Pancreas (tissue), 10 donors: ENCODE measurements around the gene CALML3. TPM values are rescaled to one million over a fixed set of nuclear protein-coding genes. Genes with fewer than 3 reads are reported as not detected.
"Not testable (repeated sequence)": the region's sequence is repeated elsewhere in the genome, so short reads cannot be mapped to it uniquely, and the experiment has no call there.

Experiments used
- ATAC-seq, 4 donors: fragments of 200-7000 bp; cut with Tn5 transposase; one replicate each; pipeline versions ENCODE4 v1.8.0 to v1.9.1; 2020; ENCODE audit warnings: mild to moderate bottlenecking in 4 of 4, moderate library complexity in 4 of 4
- DNase-seq, 6 donors: peaks; one replicate each; pipeline ENCODE4 v3.0.0-alpha.2; 2020
- FAIRE-seq: peaks from 2 replicates; lab custom pipeline; 2012; peaks lifted over from hg19 to GRCh38; lab: Jason Lieb, UNC
- H3K27ac ChIP-seq, 4 donors: fragments of 200-600 bp; sonication (generic); 1 replicate in 3 of 4; 2 replicates in 1 of 4; pipeline versions ENCODE4 v1.5.0 to v1.8.0; 2020
- H3K27me3 ChIP-seq, 4 donors: fragments of 200-600 bp; one replicate each; pipeline ENCODE4 v1.8.0; 2021
- H3K36me3 ChIP-seq, 3 donors: fragments of 200-600 bp; sonication (generic) in 1 of 3; one replicate each; pipeline versions ENCODE4 v1.5.0 to v1.8.0; 2020 to 2021
- H3K4me1 ChIP-seq, 3 donors: fragments of 200-600 bp; one replicate each; pipeline ENCODE4 v1.8.0; 2021
- H3K4me3 ChIP-seq, 4 donors: fragments of 200-600 bp; sonication (generic) in 2 of 4; one replicate each; pipeline versions ENCODE4 v1.5.0 to v1.8.0; 2020 to 2021
- H3K9me3 ChIP-seq, 4 donors: fragments of 200-600 bp; one replicate each; pipeline ENCODE4 v1.8.0; 2021
- CTCF ChIP-seq, 4 donors: fragments of 200-600 bp; sonication (generic) in 3 of 4; IDR thresholded peaks; one replicate each; pipeline versions ENCODE4 v1.5.0 to v1.8.0; 2021; ENCODE audit warnings: antibody characterized with exemption in 4 of 4
- WGBS, 2 donors: extraction: QIAGEN DNeasy Blood & Tissue Kit; methylation state at CpG; one replicate each; pipeline ENCODE4 v1.1.7; 2013; 5-methylcytosine and 5-hydroxymethylcytosine counted together
- intact Hi-C, 3 donors: fragments of 100-400 bp; cut with DNase I; formaldehyde crosslinking; loops; one replicate each; pipeline versions ENCODE4 v1.11.1 to v1.14.2; 2022
- polyA plus RNA-seq, 2 donors: library from polyadenylated mRNA; stranded (reverse); fragments of 200-250 nt; gene quantifications; one replicate each; pipeline ENCODE4 v1.2.3, GENCODE V29; 2013
- total RNA-seq, 6 donors: library from RNA; stranded (reverse); fragmentation: NEBNext Ultra II Directional in 4 of 6; extraction: Animal tissue kit (Norgen Biotek cat#: 25700) in 4 of 6; gene quantifications; one replicate each; pipeline versions ENCODE4 v1.2.1 to v1.2.4, GENCODE V29; 2021 to 2023
- donor health status: healthy with polysubstance abuse.
- donor health status: DM: no; HTN: no; CAD: no; lungs with moderate emphysema.
- donor health status: DM: no; HTN: no; CAD: no.
- donor health status: control.
- donor health status: control.
- donor health status: Bipolar disorder and iron deficiency.
- donor health status: DM: yes; HTN: yes; CAD: no.
- donor health status: DM: no; HTN: no; CAD: no.
- donor health status: DM: no; HTN: no; CAD: no.
- donor health status: DM: yes; HTN: yes; CAD: no.

CALML3 gene
- total and polyA plus RNA-seq, 8 donors, result 0.05 to 0.08 TPM; not detected in 6

GRCh38 chr10:5556576-5556975, 31.8 kb downstream of the CALML3 start:
- peak in 1 of 6 donors; percentile 18 for DNase-seq
- Histone ChIP-seq H3K9me3 (no peaks in the 10 kb centered on the region), H3K36me3 (no peaks in the 10 kb centered on the region), H3K4me1 (peaks cover 0 to 6% (median 4%) of the 10 kb centered on the region in 3 donors), H3K27ac (no peak overlapping the region), H3K27me3 (no peaks in the 10 kb centered on the region), H3K4me3 (no peak overlapping the region)
- intact Hi-C loops, result no loop called here
- 88 to 90% methylated on average over 11 of the region's 11 CpGs for WGBS, 2 donors
- TF ChIP-seq CTCF (IDR thresholded peaks at IDR 0.05), result no peak
- no peak for ATAC-seq
- no peak for FAIRE-seq

DNA sequence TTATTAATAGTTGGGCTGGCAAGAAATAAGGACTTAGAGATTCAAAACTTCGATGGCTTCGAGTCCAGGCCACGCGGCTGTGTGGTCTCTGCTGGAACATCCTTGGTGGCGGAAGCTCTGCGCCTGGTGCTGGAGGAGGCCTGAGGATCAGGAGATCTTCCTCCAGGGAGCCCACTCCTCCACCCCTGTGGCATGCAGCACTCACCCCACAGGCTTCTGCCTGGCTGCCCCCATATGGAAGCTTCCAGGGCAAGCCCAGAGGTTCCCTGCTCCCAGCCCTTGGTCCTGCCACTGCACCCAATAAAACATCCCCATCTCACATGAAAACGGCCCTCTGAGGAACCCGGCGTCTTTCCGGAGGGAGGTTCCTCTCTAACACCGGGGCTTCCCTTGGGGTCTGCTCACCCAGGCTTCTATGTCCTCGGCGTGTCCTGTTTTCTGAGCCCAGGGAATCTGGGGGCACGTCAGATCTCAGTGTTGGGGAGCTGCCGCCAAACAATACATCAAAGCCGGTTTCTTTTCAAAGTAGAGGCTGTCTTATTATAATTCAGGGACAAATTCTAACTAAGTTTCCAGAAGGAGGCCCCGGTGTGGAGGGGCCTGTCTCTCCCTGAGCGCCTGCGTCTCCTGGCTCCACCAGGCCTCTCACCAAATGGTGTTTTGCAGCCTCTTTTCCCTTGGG, 32.4 kb downstream of the CALML3 start:
- no peak for TF ChIP-seq CTCF (IDR thresholded peaks at IDR 0.05)
- no peak for FAIRE-seq
- no peaks in the 10 kb centered on the region for H3K9me3 ChIP-seq
- H3K27me3 ChIP-seq, result no peaks in the 10 kb centered on the region
- no peak overlapping the region for H3K4me3 ChIP-seq
- no peaks in the 10 kb centered on the region for H3K36me3 ChIP-seq
- no peak overlapping the region for H3K27ac ChIP-seq
- WGBS, 2 donors, result 90 to 92% methylated on average over 19 of the region's 19 CpGs
- peak in 1 of 6 donors; percentile 27 for DNase-seq
- peaks cover 0 to 6% (median 4%) of the 10 kb centered on the region in 3 donors for H3K4me1 ChIP-seq
- intact Hi-C loops, result no loop called here
- no peak for ATAC-seq

- DNase-seq, result peak in 1 of 6 donors; percentile 38
- H3K4me3 ChIP-seq, result no peak overlapping the region
- H3K9me3 ChIP-seq, result no peaks in the 10 kb centered on the region
- no peaks in the 10 kb centered on the region for H3K27me3 ChIP-seq
- 83 to 87% methylated on average over 31 of the region's 31 CpGs for WGBS, 2 donors
- no peaks in the 10 kb centered on the region for H3K36me3 ChIP-seq
- ATAC-seq, result no peak
- peaks cover 0 to 6% (median 4%) of the 10 kb centered on the region in 3 donors for H3K4me1 ChIP-seq
- no peak overlapping the region for H3K27ac ChIP-seq
- TF ChIP-seq CTCF (IDR thresholded peaks at IDR 0.05), result no peak
- no peak for FAIRE-seq
- intact Hi-C loops, result no loop called here
These were observed 33.3 kb downstream of the CALML3 start for GRCh38 chr10:5557799-5558771.

DNA sequence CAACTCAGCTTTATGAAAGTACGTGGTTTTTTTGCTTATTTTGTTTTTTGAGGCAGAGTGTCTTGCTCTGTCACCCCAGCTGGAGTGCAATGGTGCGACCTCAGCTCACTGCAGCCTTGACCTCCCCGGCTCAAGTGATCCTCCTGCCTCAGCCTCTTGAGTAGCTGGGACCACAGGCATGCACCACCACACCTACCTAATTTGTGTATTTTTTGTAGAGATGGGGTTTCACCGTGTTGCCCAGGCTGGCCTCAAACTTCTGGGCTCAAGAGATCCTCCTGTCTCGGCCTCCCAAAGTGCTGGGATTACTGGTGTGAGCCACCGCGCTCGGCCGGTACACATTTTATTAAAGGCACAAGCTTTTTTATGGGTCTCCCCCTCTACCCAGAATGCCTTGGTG, 34.3 kb downstream of the CALML3 start:
- H3K4me3 ChIP-seq, intact Hi-C loops, H3K4me1 ChIP-seq, FAIRE-seq, H3K27me3 ChIP-seq, H3K36me3 ChIP-seq, H3K9me3 ChIP-seq, ATAC-seq, H3K27ac ChIP-seq: not testable (repeated sequence)
- 84 to 90% methylated on average over 9 of the region's 9 CpGs for WGBS, 2 donors
- peak in 1 of 6 donors; percentile 21 for DNase-seq

GRCh38 chr10:5559642-5560141, 34.9 kb downstream of the CALML3 start:
- ATAC-seq (no peak), DNase-seq (no peak), FAIRE-seq (no peak)
- Histone ChIP-seq H3K9me3 (no peaks in the 10 kb centered on the region), H3K4me3 (no peak overlapping the region), H3K27me3 (no peaks in the 10 kb centered on the region), H3K36me3 (no peaks in the 10 kb centered on the region), H3K4me1 (no peaks in the 10 kb centered on the region), H3K27ac (no peak overlapping the region)
- 72 to 78% methylated on average over 9 of the region's 9 CpGs for WGBS, 2 donors
- no peak for TF ChIP-seq CTCF (IDR thresholded peaks at IDR 0.05)
- intact Hi-C loops, result no loop called here
